K562 (cell line): ENCODE results near the gene CD276. TPM values are rescaled to one million over a fixed set of nuclear protein-coding genes. Genes with fewer than 3 reads are reported as not detected.

Source experiments
- ATAC-seq: fragments of 200-7000 bp; cut with Tn5 transposase; 3 replicates; pipeline ENCODE4 v1.9.1; 2020; ENCODE audit warnings: moderate library complexity
- BruUV-seq: library from RNA; stranded (reverse); fragments of 400-500 nt; replicated peaks from 2 replicates; lab custom pipeline; 2021; lab: Mats Ljungman, UMichigan
- CTCF ChIA-PET: fragments of 300-600 bp; formaldehyde crosslinking; extraction: SDS; loops from one replicate; lab custom pipeline; 2021; ENCODE audit warnings: low intra/inter-chr PET ratio; lab: Yijun Ruan, JAX
- POLR2A ChIA-PET: fragments of 300-600, 350-650 bp; sonication (Branson Sonifier 250); formaldehyde crosslinking; extraction: SDS; loops from one replicate; lab custom pipeline; 2021; ENCODE audit warnings: antibody characterized with exemption, inconsistent platforms; lab: Yijun Ruan, JAX
- DNase-seq, 4 experiments: peaks; one replicate each; pipeline versions ENCODE4 v3.0.0 to v3.0.0-alpha.2; 2011 to 2018; ENCODE audit warnings: low spot score in 3 of 4, mixed read lengths in 3 of 4; ENCODE audit errors: extremely low read depth in 1 of 4
- FAIRE-seq: peaks from 2 replicates; lab custom pipeline; 2011; peaks lifted over from hg19 to GRCh38; lab: Jason Lieb, UNC
- H2AFZ ChIP-seq: 2 replicates; pipeline ENCODE4 v1.6.0; 2011; ENCODE audit warnings: low read depth, low read length, control low read depth, inconsistent platforms
- H3K27ac ChIP-seq: fragments of 200-600 bp; 3 replicates; pipeline ENCODE4 v1.8.0; 2011; ENCODE audit warnings: low read depth, mild to moderate bottlenecking, control low read depth, inconsistent platforms, low read length, moderate library complexity, mixed read lengths; ENCODE audit errors: extremely low read depth
- H3K27me3 ChIP-seq, 2 experiments: fragments of 300-600 bp in 1 of 2; 2 replicates in 1 of 2; 3 replicates in 1 of 2; pipeline versions ENCODE4 v1.6.0 to v1.8.0; 2011; ENCODE audit warnings: inconsistent platforms in 2 of 2, low read length in 2 of 2, mild to moderate bottlenecking in 1 of 2, mixed read lengths in 1 of 2, moderate library complexity in 1 of 2; ENCODE audit not compliant: control insufficient read depth in 2 of 2, insufficient read depth in 2 of 2
- H3K36me3 ChIP-seq: fragments of 300-600 bp; 3 replicates; pipeline ENCODE4 v1.8.0; 2011; ENCODE audit warnings: mild to moderate bottlenecking, low read length, inconsistent platforms; ENCODE audit not compliant: control insufficient read depth, insufficient read depth
- H3K4me1 ChIP-seq, 2 experiments: fragments of 200-600 bp in 1 of 2; replicated peaks in 1 of 2; 2 replicates in 1 of 2; 3 replicates in 1 of 2; pipeline versions ENCODE4 v1.5.1 to v1.8.0; 2011; ENCODE audit warnings: inconsistent platforms in 2 of 2, low read length in 2 of 2, mild to moderate bottlenecking in 1 of 2, mixed read lengths in 1 of 2, moderate library complexity in 1 of 2; ENCODE audit not compliant: control insufficient read depth in 2 of 2, insufficient read depth in 2 of 2
- H3K4me2 ChIP-seq: 2 replicates; pipeline ENCODE4 v1.6.1; 2011; ENCODE audit warnings: low read length, control low read depth, inconsistent platforms, mixed read lengths; ENCODE audit not compliant: insufficient read depth
- H3K4me3 ChIP-seq: fragments of 200-600 bp; sonication (generic), shearing (Covaris generic); 2 replicates; pipeline ENCODE4 v1.5.1; 2016; ENCODE audit warnings: control low read depth, inconsistent platforms
- H3K79me2 ChIP-seq: fragments of 200-600 bp; 3 replicates; pipeline ENCODE4 v1.8.0; 2011; ENCODE audit warnings: low read length, inconsistent platforms; ENCODE audit not compliant: control insufficient read depth, insufficient read depth
- H3K9ac ChIP-seq, 2 experiments: 2 replicates each; pipeline versions ENCODE4 v1.6.0 to v1.6.1; 2011; ENCODE audit warnings: low read depth in 2 of 2, low read length in 2 of 2, control low read depth in 1 of 2, inconsistent platforms in 1 of 2, mild to moderate bottlenecking in 1 of 2, mixed read lengths in 1 of 2; ENCODE audit not compliant: insufficient read depth in 1 of 2
- H3K9me1 ChIP-seq: one replicate; pipeline ENCODE4 v1.6.0; 2011; ENCODE audit warnings: inconsistent platforms, mild to moderate bottlenecking, low read length, moderate library complexity; ENCODE audit not compliant: control insufficient read depth, insufficient read depth
- H3K9me3 ChIP-seq: replicated peaks from 2 replicates; pipeline ENCODE4 v1.5.1; 2011; ENCODE audit warnings: low read depth, low read length, inconsistent platforms; ENCODE audit not compliant: control insufficient read depth, insufficient read depth
- H4K20me1 ChIP-seq: replicated peaks from 2 replicates; pipeline ENCODE4 v1.6.1; 2011; ENCODE audit warnings: low read length, inconsistent platforms, mixed read lengths; ENCODE audit not compliant: control insufficient read depth, insufficient read depth
- MBD2 ChIP-seq: sonication (generic); IDR thresholded peaks from 2 replicates; pipeline ENCODE4 v1.6.1; 2016; ENCODE audit warnings: low read depth, borderline replicate concordance
- NFATC3 ChIP-seq: fragments of 450-650 bp; IDR thresholded peaks from 2 replicates; pipeline ENCODE4 v1.6.1; 2017; ENCODE audit warnings: mild to moderate bottlenecking
- RBM25 ChIP-seq: fragments of 200-400 bp; formaldehyde crosslinking; IDR thresholded peaks from 2 replicates; pipeline ENCODE4 v1.6.1; 2018; ENCODE audit warnings: low read length, low read depth, moderate library complexity; ENCODE audit not compliant: severe bottlenecking
- ZFP36 ChIP-seq: fragments of 150-350 bp; IDR thresholded peaks from 2 replicates; pipeline ENCODE4 v1.6.1; 2018; ENCODE audit warnings: low read length, low read depth; ENCODE audit not compliant: partially characterized antibody
- ZFX ChIP-seq: sonication (generic); formaldehyde crosslinking; IDR thresholded peaks from 2 replicates; pipeline ENCODE4 v1.8.0; 2022; ENCODE audit warnings: mild to moderate bottlenecking, missing genetic modification reagents, moderate library complexity
- WGBS: fragments of 100-300 bp; shearing (Covaris generic); methylation state at CpG from one replicate; pipeline ENCODE4 v1.1.6; 2016; ENCODE audit warnings: low coverage, mixed read lengths; ENCODE audit not compliant: insufficient coverage; ENCODE audit errors: missing lambda C conversion rate; 5-methylcytosine and 5-hydroxymethylcytosine counted together
- in situ Hi-C: fragments of 300-500 bp; cut with MboI; formaldehyde crosslinking; loops from 4 replicates; pipeline ENCODE4 v1.15.0; 2018; ENCODE audit warnings: inconsistent platforms, mixed read lengths
- intact Hi-C: fragments of 100-400 bp; cut with micrococcal nuclease; formaldehyde crosslinking; loops from 2 replicates; pipeline ENCODE4 v1.14.2; 2022
- polyA plus RNA-seq, 8 experiments: library from polyadenylated mRNA; depleted of rRNA in 4 of 8; stranded (reverse) in 5 of 8; unstranded in 3 of 8; fragments of >200 nt; fragmentation: Nextera tagmentation in 2 of 8; fragmentation: Illumina TruSeq in 1 of 8; extraction: Ambion mirVana in 2 of 8; extraction: Trizol in 1 of 8; gene quantifications; 2 replicates each; pipeline versions ENCODE4 v1.2.1 to v1.2.3, GENCODE V29; 2011 to 2014; ENCODE audit warnings: inconsistent platforms in 1 of 8, missing spikeins in 1 of 8
- total RNA-seq, 7 experiments: library from RNA; depleted of rRNA in 6 of 7; stranded (reverse); fragments of >200 nt in 6 of 7; fragmentation: Illumina TruSeq in 2 of 7; extraction: Trizol in 2 of 7; gene quantifications; 2 replicates each; pipeline versions ENCODE4 v1.2.1 to v1.2.3, GENCODE V29; 2011 to 2021; ENCODE audit warnings: low replicate concordance in 1 of 7

CD276 gene
- total and polyA plus RNA-seq, 9 of the 15 experiments (the other 6 are each of a cell fraction or from before 2014, with no cell fraction given) = 0.11 to 3.6 (median 2.3) TPM

GRCh38 chr15:73758461-73758860 is 74.3 kb downstream of the CD276 start (continued):
- TF ChIP-seq NFATC3 (no peak), MBD2 (no peak)

- CTCF ChIA-PET = no interaction called here
- in situ Hi-C loops = no loop called here
- no TSS peak for BruUV-seq
These were observed 76.4 kb downstream of the CD276 start for GRCh38 chr15:73760330-73761329.

More at GRCh38 chr15:73760330-73761329, 76.4 kb downstream of the CD276 start:
- Histone ChIP-seq H3K36me3 (no peaks in the 10 kb centered on the region), H4K20me1 (peaks cover 3% of the 10 kb centered on the region), H3K9me1 (no peaks in the 10 kb centered on the region), H3K9me3 (no peaks in the 10 kb centered on the region), H3K9ac (no peak overlapping the region), H3K27me3 (peaks cover 16 to 40% of the 10 kb centered on the region in 2 experiments; a peak in 3 of 5 replicates), H2AFZ (no peak overlapping the region), H3K27ac (no peak overlapping the region)
- WGBS = 0% methylated on average over 11 of the region's 11 CpGs
- no peak for DNase-seq
- POLR2A ChIA-PET = interaction anchor here (1.0 kb wide), 1 partner anchor 95 kb away, joined by 4 read pairs; no protein-coding TSS in a partner anchor
- TF ChIP-seq RBM25 = peak; percentile 65
- no peak for TF ChIP-seq ZFX (CRISPR knock-in tag)
- TF ChIP-seq ZFP36 = peak; percentile 72
- TF ChIP-seq, all 486 proteins: peak for 2
- Histone ChIP-seq H3K79me2 (no peaks in the 10 kb centered on the region), H3K4me2 (no peak overlapping the region), H3K4me3 (no peak overlapping the region), H3K4me1 (no peaks in the 10 kb centered on the region)
- FAIRE-seq (no peak), ATAC-seq (no peak)
- intact Hi-C loops = no loop called here
